ENCODE measurements around the gene CDC37L1. TPM values are rescaled to one million over a fixed set of nuclear protein-coding genes. Genes with fewer than 3 reads are reported as not detected.
"Not testable (repeated sequence)": the region's sequence is repeated elsewhere in the genome, so short reads cannot be mapped to it uniquely, and the experiment has no call there.

Gene CDC37L1
- total RNA-seq, 4 donors from 2014 or later, result 12.0 to 24.7 (median 19.8) TPM

GRCh38 chr9:4642351-4642750, 37.0 kb upstream of the CDC37L1 start:
- no peak overlapping the region for H3K4me3 ChIP-seq
- H3K27me3 ChIP-seq, result no peaks in the 10 kb centered on the region
- H3K4me1 ChIP-seq, result no peaks in the 10 kb centered on the region
- no peaks in the 10 kb centered on the region for H3K36me3 ChIP-seq
- no peak overlapping the region for H3K27ac ChIP-seq
- no peaks in the 10 kb centered on the region for H3K9me3 ChIP-seq
- TF ChIP-seq POLR2A (IDR thresholded peaks at IDR 0.05), result no peak
- DNase-seq, result no peak

DNA sequence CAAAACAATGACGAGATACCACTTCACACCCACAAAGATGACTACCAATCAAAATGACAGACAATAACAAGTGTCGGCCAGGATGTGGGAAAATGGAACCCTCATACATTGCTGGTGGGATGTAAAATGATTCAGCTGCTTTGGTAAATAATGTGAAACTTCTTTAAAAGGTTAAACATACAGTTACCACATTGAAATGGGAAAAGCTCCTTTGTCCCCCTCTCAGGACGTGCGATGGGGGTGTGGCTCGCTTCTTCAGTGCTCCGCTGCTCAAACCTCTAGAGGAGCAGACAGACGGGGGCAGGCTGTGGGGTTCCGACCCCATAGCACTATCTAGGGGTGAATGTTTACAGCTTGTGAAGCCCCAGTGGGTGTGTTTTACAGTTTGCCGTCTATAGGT, 25.3 kb upstream of the CDC37L1 start:
- Histone ChIP-seq H3K36me3 (no peaks in the 10 kb centered on the region), H3K27me3 (no peaks in the 10 kb centered on the region), H3K9me3 (no peaks in the 10 kb centered on the region), H3K4me3 (no peak overlapping the region), H3K27ac (no peak overlapping the region), H3K4me1 (no peaks in the 10 kb centered on the region)
- TF ChIP-seq CTCF (IDR thresholded peaks at IDR 0.05) (no peak), POLR2A (IDR thresholded peaks at IDR 0.05) (no peak)
- DNase-seq, result no peak

GRCh38 chr9:4654538-4654937, 24.8 kb upstream of the CDC37L1 start:
- H3K4me1 ChIP-seq, result no peaks in the 10 kb centered on the region
- H3K27me3 ChIP-seq, result no peaks in the 10 kb centered on the region
- no peak overlapping the region for H3K4me3 ChIP-seq
- H3K27ac ChIP-seq, result no peak overlapping the region
- no peaks in the 10 kb centered on the region for H3K9me3 ChIP-seq
- no peak for DNase-seq
- no peaks in the 10 kb centered on the region for H3K36me3 ChIP-seq
- TF ChIP-seq CTCF (IDR thresholded peaks at IDR 0.05), result no peak

DNA sequence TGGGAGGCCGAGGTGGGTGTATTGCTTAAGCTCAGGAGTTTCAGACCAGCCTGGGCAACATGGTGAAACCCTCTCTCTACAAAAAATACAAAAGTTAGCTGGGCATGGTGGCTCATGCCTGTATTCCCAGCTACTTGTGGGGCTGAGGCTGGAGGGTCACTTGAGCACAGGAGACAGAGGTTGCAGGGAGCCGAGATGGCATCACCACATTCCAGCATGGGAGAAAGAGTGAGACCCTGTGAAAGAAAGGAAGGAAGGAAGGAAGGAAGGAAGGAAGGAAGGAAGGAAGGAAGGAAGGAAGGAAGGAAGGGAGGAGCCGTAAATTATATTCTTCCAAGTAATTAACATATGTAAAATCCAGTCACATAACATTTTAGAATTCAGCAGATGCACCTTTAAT, 23.2 kb upstream of the CDC37L1 start:
- H3K4me1 ChIP-seq, H3K36me3 ChIP-seq, H3K9me3 ChIP-seq, H3K27me3 ChIP-seq, DNase-seq, H3K4me3 ChIP-seq, H3K27ac ChIP-seq: not testable (repeated sequence)

DNA sequence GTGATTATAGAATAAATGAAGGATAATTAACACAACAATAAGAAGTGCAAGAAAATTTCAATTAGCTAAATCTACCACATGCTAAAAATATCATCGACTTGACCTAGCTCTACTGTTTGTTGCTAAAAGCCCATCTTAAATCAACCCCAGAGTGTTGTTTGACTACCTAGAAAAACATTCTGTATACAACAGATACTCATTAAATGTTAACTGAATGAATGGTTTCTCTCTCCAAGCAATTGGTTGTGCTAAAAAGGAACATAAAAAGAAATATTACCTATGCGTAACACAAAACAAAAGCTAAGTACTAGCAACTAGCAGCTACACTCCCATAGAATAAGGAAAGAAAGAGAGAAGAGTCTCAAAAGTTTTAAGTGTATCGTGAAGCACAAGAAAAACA, 22.7 kb upstream of the CDC37L1 start:
- Histone ChIP-seq H3K4me1 (no peaks in the 10 kb centered on the region), H3K27ac (no peak overlapping the region), H3K9me3 (no peaks in the 10 kb centered on the region), H3K4me3 (no peak overlapping the region), H3K36me3 (no peaks in the 10 kb centered on the region), H3K27me3 (no peaks in the 10 kb centered on the region)
- TF ChIP-seq CTCF (IDR thresholded peaks at IDR 0.05), result no peak
- TF ChIP-seq POLR2A (IDR thresholded peaks at IDR 0.05), result no peak
- no peak for DNase-seq

- Histone ChIP-seq H3K9me3 (no peaks in the 10 kb centered on the region), H3K4me1 (no peaks in the 10 kb centered on the region), H3K27ac (no peak overlapping the region), H3K27me3 (no peaks in the 10 kb centered on the region), H3K4me3 (no peak overlapping the region), H3K36me3 (no peaks in the 10 kb centered on the region)
- no peak for DNase-seq
- TF ChIP-seq CTCF (IDR thresholded peaks at IDR 0.05) (no peak), POLR2A (IDR thresholded peaks at IDR 0.05) (no peak)
These were observed 21.8 kb upstream of the CDC37L1 start for GRCh38 chr9:4657426-4658159.

DNA sequence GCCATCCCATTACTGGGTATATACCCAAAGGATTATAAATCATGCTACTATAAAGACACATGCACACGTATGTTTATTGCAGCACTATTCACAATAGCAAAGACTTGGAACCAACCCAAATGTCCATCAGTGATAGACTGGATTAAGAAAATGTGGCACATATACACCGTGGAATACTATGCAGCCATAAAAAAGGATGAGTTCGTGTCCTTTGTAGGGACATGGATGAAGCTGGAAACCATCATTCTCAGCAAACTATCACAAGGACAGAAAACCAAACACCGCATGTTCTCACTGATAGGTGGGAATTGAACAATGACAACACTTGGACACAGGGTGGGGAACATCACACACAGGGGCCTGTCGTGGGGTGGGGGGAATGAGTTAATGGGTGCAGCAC, 18.7 kb upstream of the CDC37L1 start:
- not testable (repeated sequence) for H3K36me3 ChIP-seq, H3K27ac ChIP-seq, H3K9me3 ChIP-seq, H3K4me3 ChIP-seq, H3K27me3 ChIP-seq, DNase-seq
- H3K4me1 ChIP-seq, result peaks cover 0 to 24% (median 5%) of the 10 kb centered on the region in 4 donors
